Measurements from ENCODE around the gene AKAP6. TPM values are rescaled to one million over a fixed set of nuclear protein-coding genes. Genes with fewer than 3 reads are reported as not detected.
A peak's percentile ranks its signal among the peaks of the same experiment; 100 is the strongest.

AKAP6 gene
- total RNA-seq, 1 experiment from 2014 or later: 2.7 TPM

- DNase-seq (ENCODE audit: extremely low read depth, low read depth): no peak
Observed at GRCh38 chr14:32404784-32405573, 75.9 kb downstream of the AKAP6 start.

GRCh38 chr14:32405856-32406255 lies 76.8 kb downstream of the AKAP6 start:
- no peak for DNase-seq (ENCODE audit: extremely low read depth, low read depth)

- DNase-seq (ENCODE audit: extremely low read depth, low read depth): no peak
Observed at GRCh38 chr14:32407130-32407529, 78.0 kb downstream of the AKAP6 start.

DNA sequence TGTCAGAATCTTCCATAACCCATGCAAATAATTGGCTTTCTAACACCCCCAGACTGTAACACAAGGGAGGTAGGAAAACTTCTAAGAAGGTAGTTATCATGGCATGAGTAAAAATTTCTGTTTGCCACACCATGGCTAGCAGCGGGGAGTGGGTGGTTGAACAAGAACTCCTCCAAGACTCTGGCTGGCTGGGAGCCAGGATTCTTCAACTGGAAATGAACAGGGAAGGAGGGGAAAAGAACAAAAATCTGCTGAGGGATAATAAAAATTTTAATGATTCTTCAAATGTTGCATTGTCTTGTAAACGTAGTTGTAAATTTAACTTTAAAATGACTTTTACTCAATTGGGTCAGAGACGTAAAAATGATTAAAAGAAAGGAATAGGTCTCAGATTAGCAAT lies 78.9 kb downstream of the AKAP6 start:
- DNase-seq (ENCODE audit: extremely low read depth, low read depth): no peak

DNA sequence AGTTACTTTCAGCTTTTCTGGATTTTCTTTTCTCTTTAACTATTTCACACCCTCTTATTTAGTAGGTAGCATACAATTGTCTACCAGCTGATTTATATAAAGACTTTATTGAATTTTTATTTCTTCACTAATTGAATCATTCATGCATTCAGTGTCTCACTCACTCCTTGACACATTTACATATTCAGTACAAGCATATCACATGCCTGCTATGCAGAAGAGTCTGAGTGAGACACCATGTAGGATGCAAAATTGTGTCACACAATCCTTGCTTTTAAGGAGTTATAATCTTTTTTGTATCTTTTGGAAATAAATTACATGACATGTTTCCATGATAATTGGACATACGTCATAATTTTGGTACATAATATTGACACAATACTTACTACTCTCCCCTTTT lies 83.0 kb downstream of the AKAP6 start:
- no peak for DNase-seq (ENCODE audit: extremely low read depth, low read depth)

- DNase-seq (ENCODE audit: extremely low read depth, low read depth): no peak
Observed at GRCh38 chr14:32412532-32412931, 83.4 kb downstream of the AKAP6 start.

- DNase-seq (ENCODE audit: extremely low read depth, low read depth): no peak
Observed at GRCh38 chr14:32413967-32414640, 85.0 kb downstream of the AKAP6 start.

DNA sequence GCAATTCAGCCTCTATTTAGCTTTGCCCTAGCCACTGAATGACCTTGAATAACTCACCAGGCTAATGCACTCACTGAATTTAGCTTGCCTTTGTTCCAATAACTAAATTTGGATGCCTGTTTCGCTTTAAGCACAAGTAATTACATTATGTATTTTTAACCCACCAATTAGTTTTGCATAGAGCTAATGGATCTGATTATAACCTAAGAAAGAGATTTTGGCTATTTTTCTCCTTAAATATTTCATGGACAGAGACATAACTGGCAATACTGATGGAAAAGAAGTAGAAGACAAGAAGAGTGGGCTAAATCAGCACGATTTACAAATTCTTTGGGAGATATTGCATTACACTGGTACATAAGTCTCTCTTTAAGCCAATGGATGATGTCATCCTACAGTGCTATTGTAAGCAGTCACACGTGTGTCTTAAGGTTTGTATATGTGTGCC lies 85.7 kb downstream of the AKAP6 start:
- DNase-seq (ENCODE audit: extremely low read depth, low read depth): no peak

GRCh38 chr14:32417956-32418552 lies 89.0 kb downstream of the AKAP6 start:
- DNase-seq (ENCODE audit: extremely low read depth, low read depth): peak; percentile 21

- DNase-seq (ENCODE audit: extremely low read depth, low read depth): no peak
Observed at GRCh38 chr14:32419429-32419828, 90.3 kb downstream of the AKAP6 start.

- no peak for DNase-seq (ENCODE audit: extremely low read depth, low read depth)
Observed at GRCh38 chr14:32421781-32422180, 92.7 kb downstream of the AKAP6 start.

DNA sequence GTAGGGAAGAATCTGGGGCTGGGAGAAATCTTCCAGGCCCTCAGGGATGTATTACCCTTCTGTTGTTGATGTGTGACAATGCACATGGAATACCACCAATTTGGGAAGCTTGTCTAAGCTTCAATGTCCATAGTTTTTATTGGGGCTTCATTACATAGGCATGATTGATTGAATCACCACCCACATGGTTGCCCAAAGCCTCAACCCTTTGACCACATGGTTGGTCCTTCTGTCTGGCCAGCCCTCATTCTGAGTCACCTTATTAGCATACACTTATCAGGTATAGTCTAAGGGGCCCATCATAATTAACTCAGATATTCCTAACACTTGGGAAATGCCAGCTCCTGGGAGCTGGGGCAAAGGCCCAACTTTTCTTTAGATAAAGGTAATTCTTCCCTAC lies 93.3 kb downstream of the AKAP6 start:
- no peak for DNase-seq (ENCODE audit: extremely low read depth, low read depth)

DNA sequence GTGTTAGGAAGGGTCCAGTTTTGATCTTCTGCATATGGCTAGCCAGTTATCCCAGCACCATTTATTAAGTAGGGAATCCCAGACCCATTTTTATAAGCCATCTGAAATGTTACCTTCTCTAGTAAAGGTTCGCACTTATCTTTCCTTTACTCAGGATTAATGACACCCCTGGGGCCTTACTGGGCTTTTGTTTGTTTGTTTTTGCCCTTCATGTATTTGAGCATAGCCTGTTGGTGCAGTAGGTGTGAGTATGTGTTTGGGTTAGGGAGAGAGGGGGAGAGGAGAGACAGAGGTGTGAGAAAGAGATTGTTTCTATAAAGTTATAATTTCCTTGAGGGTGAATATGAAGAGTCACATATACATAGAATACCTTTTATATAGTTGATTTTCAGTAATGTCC lies 96.9 kb downstream of the AKAP6 start:
- no peak for DNase-seq (ENCODE audit: extremely low read depth, low read depth)

DNA sequence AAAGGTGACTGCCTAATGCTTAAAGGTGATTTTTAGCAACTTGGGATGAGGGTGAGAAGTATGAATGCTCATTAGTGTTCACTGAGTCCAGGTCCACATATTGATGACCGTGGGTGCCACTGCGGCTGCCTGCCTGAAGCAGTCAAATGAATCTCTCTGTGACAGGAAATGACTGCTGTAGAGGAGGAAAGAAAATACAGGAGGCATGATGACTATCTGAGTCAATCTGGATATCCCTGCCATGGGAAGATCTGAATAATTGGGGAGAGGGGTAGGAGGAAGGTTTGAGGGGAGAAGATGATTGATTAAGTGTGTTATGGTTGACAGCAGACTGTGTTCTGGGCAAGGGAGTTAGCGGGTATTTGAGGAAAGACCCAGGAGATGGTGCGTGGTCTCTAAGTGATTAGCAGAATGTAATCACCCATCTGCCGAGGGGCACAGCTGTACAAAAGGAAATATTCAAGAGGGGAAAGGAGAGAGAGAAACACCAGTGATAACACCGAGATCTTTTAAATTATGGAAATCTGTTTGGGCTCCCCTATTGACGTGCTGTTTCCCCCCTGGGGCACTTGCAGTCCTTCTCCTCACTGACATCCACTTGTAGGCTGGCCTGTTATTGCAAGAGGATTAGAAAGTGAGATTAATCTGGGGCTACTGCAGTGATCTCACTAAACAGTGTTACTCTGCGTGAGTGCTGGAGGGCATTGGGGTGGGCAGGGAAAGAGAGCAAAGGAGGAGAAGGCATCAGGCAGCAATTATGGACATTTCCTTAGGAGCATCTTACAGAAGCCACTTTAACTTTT lies 97.7 kb downstream of the AKAP6 start:
- no peak for DNase-seq (ENCODE audit: extremely low read depth, low read depth)

DNA sequence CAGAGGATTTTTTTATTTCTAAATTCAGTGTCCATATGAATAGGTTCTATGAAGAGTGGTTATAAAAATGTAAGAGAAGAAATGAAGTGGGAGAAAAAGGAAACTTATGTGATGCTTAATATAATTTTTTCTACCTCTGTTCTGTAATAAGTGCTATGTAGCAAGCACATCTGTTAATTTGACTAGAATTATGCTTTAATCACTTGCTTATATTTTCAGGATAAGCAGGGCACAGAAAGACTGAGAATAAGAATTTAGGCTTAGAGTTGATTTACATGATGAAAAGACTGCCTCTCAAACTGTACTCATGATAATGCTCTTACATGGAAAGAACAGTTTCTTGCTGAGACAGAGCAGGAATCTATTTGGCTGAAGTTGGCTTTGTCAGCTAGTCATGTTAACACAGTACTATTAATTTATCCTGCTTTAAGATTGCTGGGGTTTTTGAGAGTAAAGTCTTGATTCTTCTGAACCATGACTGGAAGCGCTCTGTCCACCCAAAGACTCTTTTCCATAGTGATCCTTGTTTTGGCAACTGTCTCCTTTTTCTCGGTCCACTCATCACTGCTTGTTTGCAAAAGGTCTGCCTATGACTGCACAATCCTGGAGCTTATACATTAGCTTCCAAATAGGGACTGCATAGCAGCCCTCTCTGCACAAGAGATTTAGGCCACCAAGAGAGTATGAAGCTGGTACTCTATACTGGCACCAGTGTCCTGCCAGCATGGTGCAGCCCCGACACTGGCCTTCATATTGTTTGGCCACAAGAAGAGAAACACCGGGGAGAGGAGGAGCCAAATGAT lies 98.8 kb downstream of the AKAP6 start:
- no peak for DNase-seq (ENCODE audit: extremely low read depth, low read depth)

- no peak for DNase-seq (ENCODE audit: extremely low read depth, low read depth)
Observed at GRCh38 chr14:32428875-32429274, 99.8 kb downstream of the AKAP6 start.

DNA sequence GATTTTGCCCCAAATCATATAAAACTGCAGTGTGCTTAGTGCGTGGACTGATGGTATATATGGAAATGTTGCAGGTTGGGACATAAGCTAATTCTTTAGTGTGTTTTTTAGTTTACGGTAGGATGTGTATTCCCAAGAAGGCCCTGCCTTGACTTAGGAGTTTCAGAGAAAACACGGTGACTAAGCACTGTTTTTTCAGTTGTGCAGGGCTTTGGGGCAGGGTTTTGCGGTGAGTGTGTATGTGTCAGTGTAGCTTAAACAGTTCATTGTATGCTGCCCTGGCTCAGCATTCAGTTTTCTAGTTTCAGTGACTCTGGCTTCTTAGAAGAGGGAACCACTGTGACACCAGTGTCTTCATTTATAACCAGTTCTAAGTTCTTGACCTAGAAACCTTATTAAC lies 101.2 kb downstream of the AKAP6 start:
- DNase-seq (ENCODE audit: extremely low read depth, low read depth): no peak

- no peak for DNase-seq (ENCODE audit: extremely low read depth, low read depth)
Observed at GRCh38 chr14:32432813-32433538, 103.9 kb downstream of the AKAP6 start.

- DNase-seq (ENCODE audit: extremely low read depth, low read depth): no peak
Observed at GRCh38 chr14:32434180-32434579, 105.1 kb downstream of the AKAP6 start.

DNA sequence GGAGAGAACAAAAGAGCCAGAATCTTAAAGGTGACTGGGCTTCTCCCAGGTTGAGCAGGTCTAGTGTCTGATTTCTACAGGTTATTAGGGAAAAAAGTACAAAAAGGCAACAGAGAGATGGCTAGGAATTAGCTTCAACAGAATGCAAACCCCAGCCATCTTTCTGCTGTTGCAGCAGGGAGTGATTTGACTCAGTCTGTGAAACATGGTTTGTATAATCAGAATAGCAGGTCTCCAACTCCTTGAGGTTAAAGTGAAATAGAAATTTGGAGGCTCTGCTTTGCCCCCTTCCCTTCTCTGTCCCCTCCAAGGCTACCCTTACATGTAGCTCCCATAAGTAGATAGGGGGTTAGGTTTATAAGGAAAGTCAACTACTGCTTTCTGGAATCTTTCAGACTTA lies 105.8 kb downstream of the AKAP6 start:
- DNase-seq (ENCODE audit: extremely low read depth, low read depth): no peak
